GM21528 (cell line): ENCODE results near the gene PRCC.
A peak's percentile ranks its signal among the peaks of the same experiment; 100 is the strongest.

Experiments used
- ATAC-seq: cut with Tn5 transposase; IDR thresholded peaks from one replicate; pipeline ENCODE4 v1.9.1; 2021; ENCODE audit warnings: mild to moderate bottlenecking, moderate library complexity; ENCODE audit not compliant: unreplicated experiment, low FRiP score

PRCC gene

GRCh38 chr1:156743367-156744302, 23.7 kb upstream of the PRCC start:
- ATAC-seq = no peak

- ATAC-seq = no peak
These were observed 23.0 kb upstream of the PRCC start for GRCh38 chr1:156744344-156744743.

- no peak for ATAC-seq
These were observed 22.4 kb upstream of the PRCC start for GRCh38 chr1:156744786-156745419.

GRCh38 chr1:156745881-156746280, 21.5 kb upstream of the PRCC start:
- ATAC-seq = no peak

- no peak for ATAC-seq
These were observed 21.0 kb upstream of the PRCC start for GRCh38 chr1:156746406-156746727.

GRCh38 chr1:156746728-156747631, 20.4 kb upstream of the PRCC start:
- no peak for ATAC-seq

GRCh38 chr1:156747742-156748669, 19.3 kb upstream of the PRCC start:
- ATAC-seq = no peak

- no peak for ATAC-seq
These were observed 18.5 kb upstream of the PRCC start for GRCh38 chr1:156748670-156749418.

- no peak for ATAC-seq
These were observed 17.8 kb upstream of the PRCC start for GRCh38 chr1:156749419-156750118.

GRCh38 chr1:156750191-156750672, 17.1 kb upstream of the PRCC start:
- no peak for ATAC-seq

- ATAC-seq = peak; percentile 30
These were observed 16.5 kb upstream of the PRCC start for GRCh38 chr1:156750711-156751450.

- peak; percentile 23 for ATAC-seq
These were observed 15.9 kb upstream of the PRCC start, which contains the start of gene HDGF for GRCh38 chr1:156751451-156751756. Gene HDGF (minus strand): TSS chr1:156751675. CDS start chr1:156751429, 246 bp downstream.

GRCh38 chr1:156751757-156752481, 15.4 kb upstream of the PRCC start:
- peak; percentile 46 for ATAC-seq

GRCh38 chr1:156752843-156753482, 14.4 kb upstream of the PRCC start:
- no peak for ATAC-seq

- ATAC-seq = no peak
These were observed 13.1 kb upstream of the PRCC start for GRCh38 chr1:156754219-156754618.

- no peak for ATAC-seq
These were observed 11.8 kb upstream of the PRCC start for GRCh38 chr1:156755527-156755950.

- ATAC-seq = no peak
These were observed 11.0 kb upstream of the PRCC start for GRCh38 chr1:156756355-156756754.
